Measurements from ENCODE around the gene PCSK2. TPM values are rescaled to one million over a fixed set of nuclear protein-coding genes. Genes with fewer than 3 reads are reported as not detected.

PCSK2 gene
- total and polyA plus RNA-seq, 4 donors: 0.51 to 9.8 (median 1.5) TPM

DNA sequence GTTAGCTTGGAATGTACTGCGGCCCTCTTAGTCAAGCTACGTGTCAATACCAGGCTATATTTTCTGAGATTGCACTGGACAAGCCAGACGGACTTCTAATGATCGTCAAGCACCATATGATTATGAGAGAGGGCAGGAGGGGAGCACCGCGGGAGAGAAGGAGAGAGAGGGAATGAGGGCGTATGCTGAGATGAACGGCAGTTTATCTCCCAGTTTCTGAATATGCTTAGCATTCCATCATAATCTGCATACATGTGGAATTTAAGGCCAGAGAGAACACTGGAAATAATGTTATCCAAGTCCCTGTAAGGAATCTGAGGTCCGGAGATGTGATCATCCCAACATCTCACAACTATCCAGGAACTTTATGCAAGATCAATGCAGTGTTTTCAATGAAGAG, 244.1 kb downstream of the PCSK2 start:
- DNase-seq (no peak), ATAC-seq (ENCODE audit: insufficient read depth, low FRiP score) (no peak)
- H3K9ac ChIP-seq (ENCODE audit: insufficient read depth in 1 of 2, low read length in 2 of 2): no peak overlapping the region
- H3K36me3 ChIP-seq (ENCODE audit: control insufficient read depth in 4 of 4, insufficient read depth in 4 of 4, low read length in 4 of 4): no peaks in the 10 kb centered on the region
- H3K27me3 ChIP-seq (ENCODE audit: control insufficient read depth in 3 of 3, insufficient read depth in 3 of 3, low read length in 2 of 3): no peaks in the 10 kb centered on the region
- no peaks in the 10 kb centered on the region for H3K9me3 ChIP-seq (ENCODE audit: control insufficient read depth in 4 of 4, insufficient read depth in 3 of 4, low read length in 3 of 4)
- no peak overlapping the region for H3K4me3 ChIP-seq
- TF ChIP-seq CTCF (IDR thresholded peaks at IDR 0.05; ENCODE audit: control extremely low read depth, extremely low read depth): no peak
- no peak overlapping the region for H3K27ac ChIP-seq (ENCODE audit: low read depth in 1 of 2, low read length in 1 of 2)
- WGBS, 2 donors: 84 to 92% methylated on average over 9 of the region's 9 CpGs
- H3K4me1 ChIP-seq (ENCODE audit: control insufficient read depth in 5 of 5, insufficient read depth in 5 of 5, low read length in 5 of 5): no peaks in the 10 kb centered on the region

DNA sequence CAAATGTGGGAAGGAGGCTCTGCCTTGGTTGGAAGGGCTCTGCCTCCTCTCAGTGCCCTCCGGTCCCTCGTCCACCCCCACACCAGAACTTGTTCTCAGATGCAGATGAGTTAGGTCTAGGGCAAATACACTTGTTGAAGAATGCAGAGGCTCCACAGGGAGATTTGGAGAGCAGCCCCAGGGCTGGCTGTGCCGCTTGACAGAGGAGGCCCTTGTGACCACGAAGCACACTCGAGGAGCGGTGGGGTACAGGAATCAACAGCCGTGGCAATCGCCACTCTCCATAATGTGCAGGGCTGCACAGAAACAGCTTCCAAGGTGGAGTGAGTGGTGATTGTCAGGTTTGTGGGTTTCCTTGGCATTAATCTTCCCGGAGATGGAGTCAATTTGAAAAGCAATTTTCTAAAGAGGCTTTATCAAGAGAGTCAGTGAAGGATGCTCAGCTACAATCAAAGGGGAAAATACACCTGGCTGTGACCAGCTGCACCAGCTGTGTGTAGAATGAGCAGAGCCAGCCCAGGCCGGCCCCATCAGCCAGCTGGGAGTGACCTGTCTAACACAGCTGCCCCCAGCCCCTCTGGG, 244.9 kb downstream of the PCSK2 start:
- no peaks in the 10 kb centered on the region for H3K4me1 ChIP-seq (ENCODE audit: control insufficient read depth in 5 of 5, insufficient read depth in 5 of 5, low read length in 5 of 5)
- H3K36me3 ChIP-seq (ENCODE audit: control insufficient read depth in 4 of 4, insufficient read depth in 4 of 4, low read length in 4 of 4): no peaks in the 10 kb centered on the region
- no peaks in the 10 kb centered on the region for H3K27me3 ChIP-seq (ENCODE audit: control insufficient read depth in 3 of 3, insufficient read depth in 3 of 3, low read length in 2 of 3)
- no peaks in the 10 kb centered on the region for H3K9me3 ChIP-seq (ENCODE audit: control insufficient read depth in 4 of 4, insufficient read depth in 3 of 4, low read length in 3 of 4)
- TF ChIP-seq CTCF (IDR thresholded peaks at IDR 0.05; ENCODE audit: control extremely low read depth, extremely low read depth): no peak
- ATAC-seq (ENCODE audit: insufficient read depth, low FRiP score) (no peak), DNase-seq (peak in 1 of 3 donors; percentile 1)
- no peak overlapping the region for H3K4me3 ChIP-seq
- WGBS, 2 donors: 66 to 80% methylated on average over 10 of the region's 10 CpGs
- no peak overlapping the region for H3K9ac ChIP-seq (ENCODE audit: insufficient read depth in 1 of 2, low read length in 2 of 2)
- no peak overlapping the region for H3K27ac ChIP-seq (ENCODE audit: low read depth in 1 of 2, low read length in 1 of 2)

DNA sequence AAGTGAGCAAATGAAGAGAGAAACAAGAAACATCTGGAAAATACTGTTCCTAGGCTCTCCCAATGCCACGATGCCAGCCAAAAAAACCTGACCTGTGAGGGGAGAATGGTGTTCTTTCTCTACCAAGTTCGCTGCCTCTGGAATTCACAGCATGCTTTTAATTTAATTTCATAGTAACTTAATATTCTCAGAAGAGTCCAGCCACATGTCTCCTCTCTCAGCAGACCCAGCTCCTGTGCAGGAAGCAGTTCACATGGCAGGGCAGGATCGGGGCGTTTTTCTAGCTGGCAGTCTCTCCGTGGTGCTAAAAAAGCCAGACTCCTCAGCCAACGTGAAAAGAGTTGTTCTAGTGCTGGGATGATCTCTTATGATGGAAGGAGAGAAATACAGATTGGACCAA, 246.8 kb downstream of the PCSK2 start:
- H3K9ac ChIP-seq (ENCODE audit: insufficient read depth in 1 of 2, low read length in 2 of 2): no peak overlapping the region
- no peak overlapping the region for H3K4me3 ChIP-seq
- H3K36me3 ChIP-seq (ENCODE audit: control insufficient read depth in 4 of 4, insufficient read depth in 4 of 4, low read length in 4 of 4): no peaks in the 10 kb centered on the region
- H3K27me3 ChIP-seq (ENCODE audit: control insufficient read depth in 3 of 3, insufficient read depth in 3 of 3, low read length in 2 of 3): no peaks in the 10 kb centered on the region
- 79 to 83% methylated on average over 6 of the region's 6 CpGs for WGBS, 2 donors
- no peak overlapping the region for H3K27ac ChIP-seq (ENCODE audit: low read depth in 1 of 2, low read length in 1 of 2)
- no peaks in the 10 kb centered on the region for H3K4me1 ChIP-seq (ENCODE audit: control insufficient read depth in 5 of 5, insufficient read depth in 5 of 5, low read length in 5 of 5)
- ATAC-seq (ENCODE audit: insufficient read depth, low FRiP score) (no peak), DNase-seq (no peak)
- no peak for TF ChIP-seq CTCF (IDR thresholded peaks at IDR 0.05; ENCODE audit: control extremely low read depth, extremely low read depth)
- no peaks in the 10 kb centered on the region for H3K9me3 ChIP-seq (ENCODE audit: control insufficient read depth in 4 of 4, insufficient read depth in 3 of 4, low read length in 3 of 4)

All from lung (tissue), 12 donors.